K562 (cell line): Measurements from ENCODE around the gene LIPJ. TPM values are rescaled to one million over a fixed set of nuclear protein-coding genes. Genes with fewer than 3 reads are reported as not detected.

Experiments
- ATAC-seq: fragments of 200-7000 bp; cut with Tn5 transposase; 3 replicates; pipeline ENCODE4 v1.9.1; 2020; ENCODE audit warnings: moderate library complexity
- BruUV-seq: library from RNA; stranded (reverse); fragments of 400-500 nt; replicated peaks from 2 replicates; lab custom pipeline; 2021; lab: Mats Ljungman, UMichigan
- CTCF ChIA-PET: fragments of 300-600 bp; formaldehyde crosslinking; extraction: SDS; loops from one replicate; lab custom pipeline; 2021; ENCODE audit warnings: low intra/inter-chr PET ratio; lab: Yijun Ruan, JAX
- POLR2A ChIA-PET: fragments of 300-600, 350-650 bp; sonication (Branson Sonifier 250); formaldehyde crosslinking; extraction: SDS; loops from one replicate; lab custom pipeline; 2021; ENCODE audit warnings: antibody characterized with exemption, inconsistent platforms; lab: Yijun Ruan, JAX
- DNase-seq, 4 experiments: peaks; one replicate each; pipeline versions ENCODE4 v3.0.0 to v3.0.0-alpha.2; 2011 to 2018; ENCODE audit warnings: low spot score in 3 of 4, mixed read lengths in 3 of 4; ENCODE audit errors: extremely low read depth in 1 of 4
- FAIRE-seq: peaks from 2 replicates; lab custom pipeline; 2011; peaks lifted over from hg19 to GRCh38; lab: Jason Lieb, UNC
- H2AFZ ChIP-seq: 2 replicates; pipeline ENCODE4 v1.6.0; 2011; ENCODE audit warnings: low read depth, low read length, control low read depth, inconsistent platforms
- H3K27ac ChIP-seq: fragments of 200-600 bp; 3 replicates; pipeline ENCODE4 v1.8.0; 2011; ENCODE audit warnings: low read depth, mild to moderate bottlenecking, control low read depth, inconsistent platforms, low read length, moderate library complexity, mixed read lengths; ENCODE audit errors: extremely low read depth
- H3K27me3 ChIP-seq, 2 experiments: fragments of 300-600 bp in 1 of 2; 2 replicates in 1 of 2; 3 replicates in 1 of 2; pipeline versions ENCODE4 v1.6.0 to v1.8.0; 2011; ENCODE audit warnings: inconsistent platforms in 2 of 2, low read length in 2 of 2, mild to moderate bottlenecking in 1 of 2, mixed read lengths in 1 of 2, moderate library complexity in 1 of 2; ENCODE audit not compliant: control insufficient read depth in 2 of 2, insufficient read depth in 2 of 2
- H3K36me3 ChIP-seq: fragments of 300-600 bp; 3 replicates; pipeline ENCODE4 v1.8.0; 2011; ENCODE audit warnings: mild to moderate bottlenecking, low read length, inconsistent platforms; ENCODE audit not compliant: control insufficient read depth, insufficient read depth
- H3K4me1 ChIP-seq, 2 experiments: fragments of 200-600 bp in 1 of 2; replicated peaks in 1 of 2; 2 replicates in 1 of 2; 3 replicates in 1 of 2; pipeline versions ENCODE4 v1.5.1 to v1.8.0; 2011; ENCODE audit warnings: inconsistent platforms in 2 of 2, low read length in 2 of 2, mild to moderate bottlenecking in 1 of 2, mixed read lengths in 1 of 2, moderate library complexity in 1 of 2; ENCODE audit not compliant: control insufficient read depth in 2 of 2, insufficient read depth in 2 of 2
- H3K4me2 ChIP-seq: 2 replicates; pipeline ENCODE4 v1.6.1; 2011; ENCODE audit warnings: low read length, control low read depth, inconsistent platforms, mixed read lengths; ENCODE audit not compliant: insufficient read depth
- H3K4me3 ChIP-seq: fragments of 200-600 bp; sonication (generic), shearing (Covaris generic); 2 replicates; pipeline ENCODE4 v1.5.1; 2016; ENCODE audit warnings: control low read depth, inconsistent platforms
- H3K79me2 ChIP-seq: fragments of 200-600 bp; 3 replicates; pipeline ENCODE4 v1.8.0; 2011; ENCODE audit warnings: low read length, inconsistent platforms; ENCODE audit not compliant: control insufficient read depth, insufficient read depth
- H3K9ac ChIP-seq, 2 experiments: 2 replicates each; pipeline versions ENCODE4 v1.6.0 to v1.6.1; 2011; ENCODE audit warnings: low read depth in 2 of 2, low read length in 2 of 2, control low read depth in 1 of 2, inconsistent platforms in 1 of 2, mild to moderate bottlenecking in 1 of 2, mixed read lengths in 1 of 2; ENCODE audit not compliant: insufficient read depth in 1 of 2
- H3K9me1 ChIP-seq: one replicate; pipeline ENCODE4 v1.6.0; 2011; ENCODE audit warnings: inconsistent platforms, mild to moderate bottlenecking, low read length, moderate library complexity; ENCODE audit not compliant: control insufficient read depth, insufficient read depth
- H3K9me3 ChIP-seq: replicated peaks from 2 replicates; pipeline ENCODE4 v1.5.1; 2011; ENCODE audit warnings: low read depth, low read length, inconsistent platforms; ENCODE audit not compliant: control insufficient read depth, insufficient read depth
- H4K20me1 ChIP-seq: replicated peaks from 2 replicates; pipeline ENCODE4 v1.6.1; 2011; ENCODE audit warnings: low read length, inconsistent platforms, mixed read lengths; ENCODE audit not compliant: control insufficient read depth, insufficient read depth
- HDGF ChIP-seq: fragments of 450-650 bp; IDR thresholded peaks from 2 replicates; pipeline ENCODE4 v1.6.1; 2016
- KDM2B ChIP-seq: fragments of 250-450 bp; sonication (Bioruptor Pico); IDR thresholded peaks from 2 replicates; pipeline ENCODE4 v1.8.0; 2021; ENCODE audit warnings: mild to moderate bottlenecking, moderate library complexity
- SAP30 ChIP-seq: fragments of 200-600 bp; sonication (generic); IDR thresholded peaks from 2 replicates; pipeline ENCODE4 v1.6.1; 2012; ENCODE audit warnings: borderline replicate concordance, low read depth, mild to moderate bottlenecking, moderate library complexity, low read length, control low read depth, inconsistent platforms; ENCODE audit not compliant: insufficient read depth, poor library complexity, severe bottlenecking
- ZFP91 ChIP-seq: sonication (generic); formaldehyde crosslinking; IDR thresholded peaks from 2 replicates; pipeline ENCODE4 v1.8.0; 2022; ENCODE audit warnings: mild to moderate bottlenecking, missing genetic modification reagents
- ZNF696 ChIP-seq: fragments of 250-450 bp; sonication (Bioruptor Pico); conservative IDR thresholded peaks from 2 replicates; pipeline ENCODE4 v1.4.0; 2020; ENCODE audit warnings: mild to moderate bottlenecking, moderate library complexity
- WGBS: fragments of 100-300 bp; shearing (Covaris generic); methylation state at CpG from one replicate; pipeline ENCODE4 v1.1.6; 2016; ENCODE audit warnings: low coverage, mixed read lengths; ENCODE audit not compliant: insufficient coverage; ENCODE audit errors: missing lambda C conversion rate; 5-methylcytosine and 5-hydroxymethylcytosine counted together
- in situ Hi-C: fragments of 300-500 bp; cut with MboI; formaldehyde crosslinking; loops from 4 replicates; pipeline ENCODE4 v1.15.0; 2018; ENCODE audit warnings: inconsistent platforms, mixed read lengths
- intact Hi-C: fragments of 100-400 bp; cut with micrococcal nuclease; formaldehyde crosslinking; loops from 2 replicates; pipeline ENCODE4 v1.14.2; 2022
- polyA plus RNA-seq, 8 experiments: library from polyadenylated mRNA; depleted of rRNA in 4 of 8; stranded (reverse) in 5 of 8; unstranded in 3 of 8; fragments of >200 nt; fragmentation: Nextera tagmentation in 2 of 8; fragmentation: Illumina TruSeq in 1 of 8; extraction: Ambion mirVana in 2 of 8; extraction: Trizol in 1 of 8; gene quantifications; 2 replicates each; pipeline versions ENCODE4 v1.2.1 to v1.2.3, GENCODE V29; 2011 to 2014; ENCODE audit warnings: inconsistent platforms in 1 of 8, missing spikeins in 1 of 8
- total RNA-seq, 7 experiments: library from RNA; depleted of rRNA in 6 of 7; stranded (reverse); fragments of >200 nt in 6 of 7; fragmentation: Illumina TruSeq in 2 of 7; extraction: Trizol in 2 of 7; gene quantifications; 2 replicates each; pipeline versions ENCODE4 v1.2.1 to v1.2.3, GENCODE V29; 2011 to 2021; ENCODE audit warnings: low replicate concordance in 1 of 7
- TF ChIP-seq, protein P1 (sequence below), 2 experiments: fragments of 450-650 bp; conservative IDR thresholded peaks; 2 replicates each; pipeline ENCODE4 v1.6.1; 2017; ENCODE audit warnings: mild to moderate bottlenecking in 2 of 2, moderate library complexity in 2 of 2

LIPJ gene
- total and polyA plus RNA-seq, 9 of the 15 experiments (the other 6 are each of a cell fraction or from before 2014, with no cell fraction given): not detected

- no peak for TF ChIP-seq ZNF696 (CRISPR knock-in tag)
- no peak for TF ChIP-seq HDGF
- TF ChIP-seq, protein P1, sequence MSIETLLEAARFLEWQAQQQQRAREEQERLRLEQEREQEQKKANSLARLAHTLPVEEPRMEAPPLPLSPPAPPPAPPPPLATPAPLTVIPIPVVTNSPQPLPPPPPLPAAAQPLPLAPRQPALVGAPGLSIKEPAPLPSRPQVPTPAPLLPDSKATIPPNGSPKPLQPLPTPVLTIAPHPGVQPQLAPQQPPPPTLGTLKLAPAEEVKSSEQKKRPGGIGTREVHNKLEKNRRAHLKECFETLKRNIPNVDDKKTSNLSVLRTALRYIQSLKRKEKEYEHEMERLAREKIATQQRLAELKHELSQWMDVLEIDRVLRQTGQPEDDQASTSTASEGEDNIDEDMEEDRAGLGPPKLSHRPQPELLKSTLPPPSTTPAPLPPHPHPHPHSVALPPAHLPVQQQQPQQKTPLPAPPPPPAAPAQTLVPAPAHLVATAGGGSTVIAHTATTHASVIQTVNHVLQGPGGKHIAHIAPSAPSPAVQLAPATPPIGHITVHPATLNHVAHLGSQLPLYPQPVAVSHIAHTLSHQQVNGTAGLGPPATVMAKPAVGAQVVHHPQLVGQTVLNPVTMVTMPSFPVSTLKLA (conservative IDR thresholded peaks at IDR 0.05): no peak
Measured at GRCh38 chr10:88592906-88593305, 6.3 kb downstream of the LIPJ start (continued).

GRCh38 chr10:88594482-88594881, 7.9 kb downstream of the LIPJ start:
- H3K27ac ChIP-seq: no peak overlapping the region
- H3K27me3 ChIP-seq: no peaks in the 10 kb centered on the region
- intact Hi-C loops: no loop called here
- DNase-seq (no peak), ATAC-seq (no peak), FAIRE-seq (no peak)
- no peak overlapping the region for H3K4me3 ChIP-seq
- no peaks in the 10 kb centered on the region for H3K79me2 ChIP-seq
- no peak overlapping the region for H3K4me2 ChIP-seq
- BruUV-seq: no TSS peak
- no peaks in the 10 kb centered on the region for H3K4me1 ChIP-seq
- ChIA-PET CTCF (no interaction called here), POLR2A (no interaction called here)
- 0% methylated on average over 1 of the region's 1 CpG for WGBS
- H4K20me1 ChIP-seq: no peaks in the 10 kb centered on the region
- no peaks in the 10 kb centered on the region for H3K9me3 ChIP-seq
- TF ChIP-seq SAP30 (no peak), ZFP91 (CRISPR knock-in tag) (no peak), KDM2B (CRISPR knock-in tag) (no peak)
- in situ Hi-C loops: no loop called here
- H2AFZ ChIP-seq: no peak overlapping the region
- H3K9ac ChIP-seq: no peak overlapping the region
- no peaks in the 10 kb centered on the region for H3K9me1 ChIP-seq
- no peaks in the 10 kb centered on the region for H3K36me3 ChIP-seq
